Prostate gland (tissue), 2 donors: Measurements from ENCODE around the gene GADD45B. TPM values are rescaled to one million over a fixed set of nuclear protein-coding genes. Genes with fewer than 3 reads are reported as not detected.

ENCODE experiments used
- DNase-seq: peaks from one replicate; pipeline ENCODE4 v3.0.0-alpha.2; 2019; ENCODE audit warnings: low spot score
- H3K27ac ChIP-seq, 2 donors: fragments of 200-600 bp; sonication (generic); 2 replicates each; pipeline ENCODE4 v1.5.1; 2017 to 2019
- H3K27me3 ChIP-seq: fragments of 200-600 bp; sonication (generic); replicated peaks from 2 replicates; pipeline ENCODE4 v1.5.1; 2019; ENCODE audit not compliant: insufficient read depth
- H3K36me3 ChIP-seq, 2 donors: fragments of 200-600 bp; sonication (generic); 1 replicate in 1 of 2; 2 replicates in 1 of 2; pipeline versions ENCODE4 v1.5.1 to v1.8.1; 2017 to 2019
- H3K4me1 ChIP-seq: fragments of 200-600 bp; sonication (generic); replicated peaks from 2 replicates; pipeline ENCODE4 v1.5.1; 2019
- H3K4me3 ChIP-seq, 2 donors: fragments of 200-600 bp; sonication (generic); 2 replicates each; pipeline ENCODE4 v1.5.1; 2017 to 2019
- H3K9me3 ChIP-seq: fragments of 200-600 bp; sonication (generic); 2 replicates; pipeline ENCODE4 v1.5.1; 2017
- CTCF ChIP-seq, 4 experiments: fragments of 200-600 bp in 2 of 4; fragments of 450-650 bp in 2 of 4; sonication (generic) in 2 of 4; IDR thresholded peaks; 1 replicate in 3 of 4; 2 replicates in 1 of 4; pipeline ENCODE4 v1.5.1; 2016 to 2019; ENCODE audit warnings: antibody characterized with exemption in 4 of 4, mild to moderate bottlenecking in 2 of 4, moderate library complexity in 2 of 4
- POLR2A ChIP-seq: fragments of 450-650 bp; IDR thresholded peaks from one replicate; pipeline ENCODE4 v1.6.1; 2016; ENCODE audit warnings: antibody characterized with exemption, mild to moderate bottlenecking
- POLR2AphosphoS5 ChIP-seq: sonication (generic); formaldehyde crosslinking; IDR thresholded peaks from one replicate; pipeline ENCODE4 v1.6.1; 2017; ENCODE audit warnings: antibody characterized with exemption
- WGBS: methylation state at CpG from one replicate; pipeline ENCODE4 v1.1.5; 2018; 5-methylcytosine and 5-hydroxymethylcytosine counted together
- intact Hi-C: fragments of 100-400 bp; cut with DNase I; formaldehyde crosslinking; loops from one replicate; pipeline ENCODE4 v1.14.2; 2022
- total RNA-seq, 2 donors: library from RNA; depleted of rRNA; stranded (reverse); fragments of >200 nt; gene quantifications; one replicate each; pipeline ENCODE4 v1.1.0, GENCODE V29; 2016

GADD45B gene
- total RNA-seq, 2 donors from 2014 or later: 90.7 to 94.6 TPM

GRCh38 chr19:2428756-2429711 lies 46.9 kb upstream of the GADD45B start:
- Histone ChIP-seq H3K36me3 (no peaks in the 10 kb centered on the region), H3K4me3 (no peak overlapping the region), H3K27me3 (no peaks in the 10 kb centered on the region), H3K27ac (no peak overlapping the region), H3K9me3 (no peaks in the 10 kb centered on the region), H3K4me1 (peaks cover 15% of the 10 kb centered on the region)
- intact Hi-C loops: no loop called here
- no peak for TF ChIP-seq POLR2A
- TF ChIP-seq CTCF (IDR thresholded peaks at IDR 0.05): no peak
- TF ChIP-seq POLR2AphosphoS5: no peak
- no peak for DNase-seq
- 79% methylated on average over 35 of the region's 37 CpGs for WGBS

GRCh38 chr19:2429917-2430535 lies 45.9 kb upstream of the GADD45B start:
- H3K36me3 ChIP-seq: no peaks in the 10 kb centered on the region
- peaks cover 15% of the 10 kb centered on the region for H3K4me1 ChIP-seq
- no peaks in the 10 kb centered on the region for H3K9me3 ChIP-seq
- DNase-seq: no peak
- no peak overlapping the region for H3K4me3 ChIP-seq
- TF ChIP-seq POLR2AphosphoS5 (no peak), CTCF (IDR thresholded peaks at IDR 0.05) (no peak), POLR2A (no peak)
- H3K27me3 ChIP-seq: no peaks in the 10 kb centered on the region
- intact Hi-C loops: no loop called here
- WGBS: 79% methylated on average over 25 of the region's 25 CpGs
- H3K27ac ChIP-seq: no peak overlapping the region

GRCh38 chr19:2431318-2432055 lies 44.4 kb upstream of the GADD45B start:
- H3K36me3 ChIP-seq: no peaks in the 10 kb centered on the region

More at GRCh38 chr19:2431318-2432055, 44.4 kb upstream of the GADD45B start:
- Histone ChIP-seq H3K27me3 (no peaks in the 10 kb centered on the region), H3K4me1 (peaks cover 4% of the 10 kb centered on the region), H3K9me3 (no peaks in the 10 kb centered on the region), H3K27ac (no peak overlapping the region), H3K4me3 (no peak overlapping the region)
- intact Hi-C loops: no loop called here
- no peak for DNase-seq
- WGBS: 91% methylated on average over 35 of the region's 37 CpGs
- TF ChIP-seq POLR2AphosphoS5: no peak
- no peak for TF ChIP-seq POLR2A
- TF ChIP-seq CTCF (IDR thresholded peaks at IDR 0.05): no peak
